Kidney epithelial cell (primary cell): ENCODE results near the gene NECAB3. TPM values are rescaled to one million over a fixed set of nuclear protein-coding genes. Genes with fewer than 3 reads are reported as not detected.

Experiments used
- DNase-seq: peaks from one replicate; pipeline ENCODE4 v3.0.0-alpha.2; 2010; ENCODE audit warnings: low read depth
- H3K27me3 ChIP-seq: 2 replicates; pipeline ENCODE4 v1.6.0; 2011; ENCODE audit warnings: low read length; ENCODE audit not compliant: control insufficient read depth, insufficient read depth
- H3K36me3 ChIP-seq: 2 replicates; pipeline ENCODE4 v1.5.1; 2011; ENCODE audit warnings: low read length; ENCODE audit not compliant: control insufficient read depth, insufficient read depth
- H3K4me3 ChIP-seq: 2 replicates; pipeline ENCODE4 v1.5.1; 2011; ENCODE audit warnings: low read depth, mild to moderate bottlenecking, control low read depth, low read length
- total RNA-seq: library from RNA; depleted of rRNA; stranded (reverse); fragments of >200 nt; gene quantifications from 2 replicates; pipeline ENCODE4 v1.2.3, GENCODE V29; 2015
- TF ChIP-seq, protein P1 (sequence below): IDR thresholded peaks from 2 replicates; pipeline ENCODE4 v1.5.1; 2011; ENCODE audit warnings: mild to moderate bottlenecking, moderate library complexity, low read length, control low read depth, inconsistent platforms; ENCODE audit not compliant: insufficient read depth, poor library complexity, severe bottlenecking

NECAB3 gene
- total RNA-seq, 1 donor from 2014 or later: 17.5 TPM

GRCh38 chr20:33612001-33612400 is 62.2 kb downstream of the NECAB3 start:
- DNase-seq: no peak
- TF ChIP-seq, protein P1, sequence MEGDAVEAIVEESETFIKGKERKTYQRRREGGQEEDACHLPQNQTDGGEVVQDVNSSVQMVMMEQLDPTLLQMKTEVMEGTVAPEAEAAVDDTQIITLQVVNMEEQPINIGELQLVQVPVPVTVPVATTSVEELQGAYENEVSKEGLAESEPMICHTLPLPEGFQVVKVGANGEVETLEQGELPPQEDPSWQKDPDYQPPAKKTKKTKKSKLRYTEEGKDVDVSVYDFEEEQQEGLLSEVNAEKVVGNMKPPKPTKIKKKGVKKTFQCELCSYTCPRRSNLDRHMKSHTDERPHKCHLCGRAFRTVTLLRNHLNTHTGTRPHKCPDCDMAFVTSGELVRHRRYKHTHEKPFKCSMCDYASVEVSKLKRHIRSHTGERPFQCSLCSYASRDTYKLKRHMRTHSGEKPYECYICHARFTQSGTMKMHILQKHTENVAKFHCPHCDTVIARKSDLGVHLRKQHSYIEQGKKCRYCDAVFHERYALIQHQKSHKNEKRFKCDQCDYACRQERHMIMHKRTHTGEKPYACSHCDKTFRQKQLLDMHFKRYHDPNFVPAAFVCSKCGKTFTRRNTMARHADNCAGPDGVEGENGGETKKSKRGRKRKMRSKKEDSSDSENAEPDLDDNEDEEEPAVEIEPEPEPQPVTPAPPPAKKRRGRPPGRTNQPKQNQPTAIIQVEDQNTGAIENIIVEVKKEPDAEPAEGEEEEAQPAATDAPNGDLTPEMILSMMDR: no peak
- Histone ChIP-seq H3K36me3 (peaks cover 2% of the 10 kb centered on the region), H3K27me3 (no peaks in the 10 kb centered on the region), H3K4me3 (no peak overlapping the region)

- H3K36me3 ChIP-seq: peaks cover 2% of the 10 kb centered on the region
- H3K27me3 ChIP-seq: no peaks in the 10 kb centered on the region
- no peak overlapping the region for H3K4me3 ChIP-seq
- no peak for DNase-seq
- TF ChIP-seq, protein P1: no peak
These were observed 63.1 kb downstream of the NECAB3 start for GRCh38 chr20:33611106-33611505.

DNA sequence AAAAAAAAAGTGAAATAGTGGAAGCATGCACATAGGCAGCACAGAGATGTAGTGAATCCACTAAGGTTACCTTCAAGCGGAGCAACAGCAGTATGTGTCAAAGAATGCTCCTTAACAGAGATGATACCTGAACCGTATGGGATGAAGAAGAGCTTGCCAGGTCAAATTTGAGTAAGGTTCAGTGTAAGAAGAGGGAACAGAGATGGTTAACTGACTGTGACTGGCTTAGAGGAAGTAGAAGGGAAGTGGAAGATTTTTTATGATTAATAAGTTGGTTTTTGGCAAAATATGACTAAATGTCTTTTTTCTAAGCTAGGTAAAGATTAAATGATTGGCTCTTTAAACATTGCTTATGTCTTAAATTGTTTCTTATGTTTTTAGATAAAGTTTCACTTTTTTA is 64.7 kb downstream of the NECAB3 start:
- no peak for DNase-seq
- TF ChIP-seq, protein P1: no peak
- H3K36me3 ChIP-seq: peaks cover 2% of the 10 kb centered on the region

More for the DNA sequence above, 64.7 kb downstream of the NECAB3 start:
- H3K4me3 ChIP-seq: no peak overlapping the region
- no peaks in the 10 kb centered on the region for H3K27me3 ChIP-seq

Other genes with a start within 250 kb of the NECAB3 start
- 13.7 and 15.1 TPM in 2 replicates for gene SNTA1, start 230.7 kb downstream of the NECAB3 start, total RNA-seq
- gene CBFA2T2, start 184.3 kb downstream of the NECAB3 start, total RNA-seq: 11.6 and 13.4 TPM in 2 replicates
- gene C20orf144, start 12.1 kb downstream of the NECAB3 start, total RNA-seq: not detected in 2 replicates
- gene ACTL10, start 7.5 kb downstream of the NECAB3 start, total RNA-seq: 3.1 and 3.6 TPM in 2 replicates
- gene E2F1, start 12.0 kb upstream of the NECAB3 start, total RNA-seq: 3.2 and 4.1 TPM in 2 replicates
- gene PXMP4, start 45.9 kb upstream of the NECAB3 start, total RNA-seq: 3.9 and 8.1 TPM in 2 replicates
- gene ZNF341, start 57.6 kb upstream of the NECAB3 start, total RNA-seq: 1.2 and 2.3 TPM in 2 replicates
- 59.2 and 65.7 TPM in 2 replicates for gene CHMP4B, start 136.9 kb upstream of the NECAB3 start, total RNA-seq